Ramos (cell line): ENCODE measurements around the gene TEX51.

Experiments used
- in situ Hi-C: fragments of 300-500 bp; cut with MboI; formaldehyde crosslinking; loops from one replicate; pipeline ENCODE4 v1.14.3; 2022; ENCODE audit warnings: low sequenced_read_pairs; ENCODE audit not compliant: unreplicated experiment

TEX51 gene

GRCh38 chr2:126877861-126878565, 20.7 kb upstream of the TEX51 start:
- in situ Hi-C loops = no loop called here

GRCh38 chr2:126878601-126879000, 20.1 kb upstream of the TEX51 start:
- in situ Hi-C loops = no loop called here

DNA sequence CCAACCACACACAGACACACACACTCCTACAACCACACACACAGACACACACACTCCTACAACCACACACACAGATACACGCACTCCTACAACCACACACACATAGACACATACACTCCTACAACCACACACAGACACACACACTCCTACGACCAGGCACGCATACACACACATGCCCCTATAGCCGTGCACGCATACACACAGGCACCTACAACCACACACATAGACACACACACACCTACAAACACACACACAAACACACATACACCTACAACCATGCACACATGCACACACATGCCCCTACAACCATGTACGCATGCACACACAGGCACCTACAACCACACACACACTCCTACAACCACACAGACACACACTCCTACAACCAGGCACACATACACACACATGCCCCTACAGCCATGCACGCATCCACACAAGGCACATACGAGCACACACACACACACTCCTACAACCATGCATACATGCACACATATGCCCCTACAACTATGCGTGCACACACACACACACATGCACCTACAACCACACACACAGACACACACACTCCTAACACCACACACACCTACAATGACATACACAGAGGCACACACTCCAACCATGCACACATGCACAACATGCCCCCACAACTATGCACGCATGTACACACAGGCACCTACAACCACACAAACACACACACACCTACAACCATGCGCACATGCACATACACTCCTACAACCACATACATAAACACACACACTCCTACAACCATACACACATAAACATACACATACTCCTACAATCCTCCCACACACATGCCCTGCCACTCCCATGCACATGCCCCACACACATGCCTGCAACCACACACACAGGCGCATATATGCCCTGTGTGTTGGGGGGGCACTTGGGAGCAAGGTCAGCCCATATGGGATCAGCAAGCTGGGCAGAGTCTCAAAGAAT, 19.1 kb upstream of the TEX51 start:
- in situ Hi-C loops = no loop called here

DNA sequence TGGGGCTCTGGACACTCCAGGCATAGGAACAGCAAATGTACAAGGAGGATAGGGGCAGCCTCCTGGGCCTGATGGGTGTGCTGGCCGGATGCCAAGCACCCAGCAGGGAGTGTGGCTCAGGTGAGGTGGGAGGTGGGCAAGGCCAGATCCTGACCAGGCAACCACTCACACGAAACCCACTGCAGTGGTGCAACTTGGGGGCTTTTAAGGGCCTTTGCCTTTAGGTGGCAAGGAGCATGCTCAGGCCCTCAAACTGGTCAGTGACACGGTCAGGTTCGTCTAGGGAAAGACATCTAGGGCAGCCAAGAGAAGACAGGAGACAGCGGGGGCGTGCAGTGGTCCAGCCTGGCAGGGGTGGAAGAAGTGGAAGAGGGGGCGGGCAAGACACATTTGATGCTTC, 18.4 kb upstream of the TEX51 start:
- in situ Hi-C loops = no loop called here

DNA sequence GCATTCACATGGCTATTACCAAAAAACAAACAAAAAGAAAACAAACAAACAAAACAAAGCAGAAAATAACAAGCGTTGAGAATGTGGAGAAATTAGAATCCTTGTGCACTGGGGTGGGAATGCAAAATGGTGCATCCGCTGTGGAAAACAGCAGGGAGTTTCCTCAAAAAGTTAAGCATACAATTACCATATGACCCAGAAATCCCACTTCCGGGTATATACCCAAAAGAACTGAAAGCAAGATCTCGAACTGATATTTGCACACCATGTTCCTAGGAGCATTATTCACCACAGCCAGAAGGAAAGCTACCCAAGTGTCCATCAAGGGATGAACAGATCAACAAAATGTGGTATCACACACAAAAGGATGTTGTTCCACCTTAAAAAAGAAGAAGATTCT, 17.9 kb upstream of the TEX51 start:
- in situ Hi-C loops = no loop called here

- in situ Hi-C loops = no loop called here
Measured at GRCh38 chr2:126881591-126881990, 17.1 kb upstream of the TEX51 start.

DNA sequence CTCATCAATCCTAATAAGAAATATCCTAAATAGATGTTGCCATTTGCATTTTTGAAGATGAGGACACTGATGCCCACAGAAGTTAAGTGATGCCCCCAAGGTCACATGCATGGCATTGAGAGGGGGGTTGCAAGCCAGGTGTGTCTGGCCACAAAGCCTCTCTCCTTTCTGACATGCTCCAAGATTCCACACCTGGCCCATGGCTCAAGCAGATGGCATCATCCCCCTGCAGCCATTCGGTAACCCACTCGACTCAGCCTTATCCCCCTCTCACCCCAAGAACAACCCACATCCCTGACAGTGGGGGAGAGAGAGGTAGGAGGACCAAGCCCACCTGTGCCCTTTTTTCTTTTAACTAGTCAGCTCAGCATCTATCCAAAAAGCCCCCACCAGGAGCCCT, 16.5 kb upstream of the TEX51 start:
- in situ Hi-C loops = no loop called here

- in situ Hi-C loops = no loop called here
Measured at GRCh38 chr2:126882736-126883665, 15.7 kb upstream of the TEX51 start.

DNA sequence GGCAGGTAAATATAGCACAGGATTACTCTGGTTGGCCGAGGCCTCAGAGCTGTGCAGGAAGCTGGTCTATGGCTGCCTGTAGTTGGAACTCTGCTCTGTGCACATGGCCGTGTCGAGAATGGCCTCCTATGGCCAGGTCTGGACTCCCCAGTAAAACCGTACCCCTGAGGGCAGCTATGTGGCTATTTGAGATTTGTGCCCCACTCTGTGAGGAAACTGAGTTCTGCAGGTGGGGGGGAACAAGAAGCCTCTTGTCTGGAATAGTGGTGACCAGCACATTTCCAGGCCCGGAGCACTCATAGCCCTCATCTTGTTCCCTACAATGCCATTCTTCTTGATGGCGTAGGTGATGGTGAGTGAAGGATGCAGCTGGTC, 15.0 kb upstream of the TEX51 start:
- in situ Hi-C loops = no loop called here

DNA sequence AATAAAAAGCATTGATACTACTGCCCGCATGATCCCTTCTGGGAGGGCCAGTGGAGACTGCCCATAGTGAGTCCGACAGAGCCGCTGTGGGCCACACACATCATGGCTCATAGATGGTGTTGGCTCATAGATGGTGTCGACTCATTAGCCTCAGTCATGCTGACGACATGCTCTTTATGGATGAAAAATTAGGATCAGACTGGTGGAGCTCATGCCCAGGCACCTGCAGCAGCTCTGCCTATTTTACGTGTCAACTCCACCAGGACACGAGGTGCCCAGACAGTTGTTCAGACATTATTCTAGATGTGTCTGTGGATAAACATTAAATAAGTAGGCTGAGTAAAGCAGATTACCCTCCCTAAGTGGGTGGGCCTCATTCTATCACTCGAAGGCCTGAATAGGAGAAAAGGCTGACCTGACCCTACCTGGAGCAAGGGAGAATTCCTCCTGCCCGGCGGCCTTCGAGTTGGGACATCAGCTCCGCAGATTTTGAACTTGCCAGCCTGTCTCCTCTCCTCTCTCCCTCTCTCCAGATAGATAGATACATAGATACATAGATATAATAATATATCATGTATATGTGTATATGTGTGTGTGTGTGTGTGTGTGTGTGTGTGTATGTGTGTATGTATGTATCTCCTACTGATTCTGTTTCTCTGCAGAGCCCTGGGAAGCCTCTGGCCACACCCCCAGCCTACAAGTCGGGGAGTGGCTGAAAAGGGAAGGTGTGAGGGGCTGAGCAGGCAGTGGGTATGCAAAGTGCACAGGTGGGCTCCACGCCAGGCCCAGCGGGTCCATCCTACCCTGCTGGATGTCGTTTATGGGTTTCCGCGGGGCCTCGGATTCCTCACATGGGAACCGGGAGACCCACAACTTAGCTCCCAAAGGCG, 13.6 kb upstream of the TEX51 start:
- in situ Hi-C loops = no loop called here

GRCh38 chr2:126885751-126886210, 12.9 kb upstream of the TEX51 start:
- in situ Hi-C loops = no loop called here

GRCh38 chr2:126886211-126886915, 12.3 kb upstream of the TEX51 start:
- in situ Hi-C loops = no loop called here

GRCh38 chr2:126886916-126887280, 11.8 kb upstream of the TEX51 start:
- in situ Hi-C loops = no loop called here

DNA sequence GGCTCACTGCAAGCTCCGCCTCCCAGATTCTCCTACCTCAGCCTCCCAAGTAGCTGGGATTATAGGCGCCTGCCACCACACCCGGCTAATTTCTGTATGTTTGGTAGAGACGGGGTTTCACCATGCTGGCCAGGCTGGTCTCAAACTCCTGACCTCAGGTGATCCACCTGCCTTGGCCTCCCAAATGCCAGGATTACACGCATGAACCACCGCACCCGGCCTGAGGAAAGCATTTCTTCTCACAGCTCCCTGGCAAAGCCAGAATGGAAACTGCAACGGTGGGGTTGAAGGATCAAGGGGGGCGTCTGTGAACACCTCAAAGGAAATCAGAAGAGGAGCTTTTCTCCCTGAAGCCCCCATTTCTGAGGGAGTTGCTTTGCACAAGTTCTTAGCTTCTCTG, 11.2 kb upstream of the TEX51 start:
- in situ Hi-C loops = no loop called here

DNA sequence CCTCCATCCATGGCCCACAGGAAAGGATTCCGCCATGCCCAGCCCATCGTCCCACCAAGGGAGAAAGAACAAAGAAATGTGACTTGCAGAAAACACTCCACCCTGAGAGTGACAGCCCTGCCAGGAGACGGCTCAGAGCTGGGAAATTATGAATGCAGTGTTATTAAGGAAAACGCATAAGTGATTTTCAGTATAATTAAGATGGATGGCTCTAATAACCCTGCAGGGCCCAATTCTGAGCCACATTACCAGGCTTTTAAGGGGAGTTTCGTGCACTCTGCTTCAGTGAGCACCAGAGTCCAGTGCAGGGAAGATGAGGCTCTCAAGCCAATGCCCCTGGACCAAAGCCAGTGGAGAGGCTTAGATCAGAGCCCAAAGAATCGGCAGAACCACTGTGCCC, 10.6 kb upstream of the TEX51 start:
- in situ Hi-C loops = no loop called here

DNA sequence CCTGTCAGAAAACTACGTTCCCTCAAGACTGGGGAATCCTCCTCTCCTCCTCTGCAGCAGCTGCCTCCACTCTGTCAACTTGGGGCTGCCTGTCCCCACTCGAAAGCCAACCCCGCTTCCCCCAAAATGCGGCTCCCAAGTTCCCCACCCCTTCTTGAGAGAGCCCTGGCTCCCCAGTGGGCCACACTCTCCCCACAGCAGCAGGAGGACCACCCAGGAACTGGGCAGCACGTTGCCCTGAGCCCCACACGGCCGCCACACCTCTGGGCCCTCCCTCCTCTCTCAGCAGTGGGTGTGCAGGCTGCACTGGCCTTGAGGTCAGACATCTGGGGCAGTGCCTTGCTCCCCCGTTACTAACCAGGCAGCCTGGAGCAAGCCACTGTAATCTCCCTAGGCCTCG, 9.6 kb upstream of the TEX51 start:
- in situ Hi-C loops = no loop called here

GRCh38 chr2:126889496-126890135, 9.1 kb upstream of the TEX51 start:
- in situ Hi-C loops = no loop called here

DNA sequence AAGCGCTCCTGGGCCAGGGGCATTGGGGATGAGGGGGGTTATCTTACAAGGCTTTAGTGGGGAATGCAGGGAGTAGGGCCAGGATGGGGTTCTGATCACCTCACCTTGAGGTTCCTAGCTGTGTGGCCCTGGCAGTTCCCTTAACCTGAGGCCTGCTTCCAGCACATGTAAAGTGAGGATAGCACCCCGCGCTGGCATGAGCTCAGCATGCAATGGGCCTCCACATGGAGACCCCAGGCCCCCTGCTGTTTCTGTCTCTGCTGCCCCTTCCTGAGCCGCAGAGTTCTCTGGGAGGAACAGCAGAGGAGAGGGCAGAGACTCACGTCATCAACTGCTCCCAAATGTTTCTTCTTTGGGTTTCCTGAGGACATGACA, 8.6 kb upstream of the TEX51 start:
- in situ Hi-C loops = no loop called here
